Measurements from ENCODE around the gene KCTD6. TPM values are rescaled to one million over a fixed set of nuclear protein-coding genes. Genes with fewer than 3 reads are reported as not detected.

KCTD6 gene
- total RNA-seq, 1 donor from 2014 or later = 7.9 TPM

DNA sequence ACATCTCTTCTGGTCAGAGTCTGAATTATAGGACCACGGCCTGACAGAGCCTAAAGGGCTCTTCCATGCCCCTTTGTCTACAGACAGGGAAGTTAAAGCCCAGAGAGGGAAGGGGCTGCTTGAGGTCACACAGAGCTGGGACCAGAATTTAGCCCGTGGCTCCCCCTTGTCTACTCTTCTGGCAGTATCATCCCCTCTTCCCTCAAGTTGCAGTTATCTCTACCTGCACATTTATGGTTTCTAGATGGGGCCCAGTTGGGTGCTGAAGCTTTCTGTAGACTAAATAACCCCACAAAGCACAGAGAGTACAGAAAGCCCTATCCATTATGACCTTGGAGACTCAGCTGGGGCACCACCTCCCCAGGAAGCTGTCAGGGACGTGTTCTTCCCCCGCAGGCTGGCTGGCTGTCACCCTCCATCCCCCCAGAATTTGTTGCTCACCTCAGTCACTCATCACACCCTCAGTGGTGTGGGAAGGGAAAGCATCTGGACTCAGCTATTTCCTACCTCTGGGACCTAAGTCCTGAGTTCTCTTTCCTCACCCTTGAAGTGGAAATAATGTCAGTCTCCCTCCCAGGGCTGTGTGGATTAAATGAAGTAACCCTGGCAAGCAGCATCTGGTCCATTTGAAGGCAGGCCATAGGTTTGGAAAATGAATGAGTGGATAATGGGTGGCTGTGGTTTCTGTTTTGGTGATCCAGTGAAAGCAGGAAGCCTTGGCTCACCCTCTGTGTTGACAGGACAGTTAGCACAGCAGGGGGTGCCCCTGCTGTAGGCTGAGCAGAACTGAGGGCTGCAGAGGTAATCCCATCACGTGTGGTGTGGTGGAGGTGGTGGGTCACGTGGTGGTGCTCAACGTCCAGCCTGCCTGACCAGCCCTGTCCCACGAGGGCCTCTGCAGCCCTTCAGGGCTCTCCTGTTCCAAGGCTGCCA, 28.8 kb downstream of the KCTD6 start:
- Mint-ChIP-seq H3K27ac (ENCODE audit: unreplicated experiment) (no peak overlapping the region), H3K4me1 (ENCODE audit: low read depth, unreplicated experiment) (peaks cover 4% of the 10 kb centered on the region), H3K9me3 (ENCODE audit: unreplicated experiment) (no peaks in the 10 kb centered on the region), H3K4me3 (ENCODE audit: unreplicated experiment) (no peak overlapping the region), H3K36me3 (ENCODE audit: low read depth, unreplicated experiment) (no peaks in the 10 kb centered on the region), H3K27me3 (ENCODE audit: low read depth, unreplicated experiment) (no peaks in the 10 kb centered on the region)
- Histone ChIP-seq H3K27ac (ENCODE audit: low read depth, low read length) (no peak overlapping the region), H4K20me1 (ENCODE audit: insufficient read depth, low read length) (no peaks in the 10 kb centered on the region), H3K9me3 (ENCODE audit: insufficient read depth, low read depth, low read length) (no peaks in the 10 kb centered on the region), H3K4me1 (ENCODE audit: insufficient read depth, low read length) (no peaks in the 10 kb centered on the region), H3K9ac (ENCODE audit: low read length) (no peak overlapping the region), H3K36me3 (ENCODE audit: insufficient read depth, low read length) (no peaks in the 10 kb centered on the region), H3K79me2 (ENCODE audit: insufficient read depth, low read length) (no peaks in the 10 kb centered on the region), H3K4me2 (ENCODE audit: low read length) (no peak overlapping the region), H3K4me3 (ENCODE audit: insufficient read depth, low read depth, low read length) (no peak overlapping the region), H3K27me3 (ENCODE audit: insufficient read depth, low read length) (no peaks in the 10 kb centered on the region), H2AFZ (ENCODE audit: low read depth, low read length) (no peak overlapping the region)
- DNase-seq (ENCODE audit: low read depth) = no peak
- no peak for FAIRE-seq
- TF ChIP-seq, protein P1, sequence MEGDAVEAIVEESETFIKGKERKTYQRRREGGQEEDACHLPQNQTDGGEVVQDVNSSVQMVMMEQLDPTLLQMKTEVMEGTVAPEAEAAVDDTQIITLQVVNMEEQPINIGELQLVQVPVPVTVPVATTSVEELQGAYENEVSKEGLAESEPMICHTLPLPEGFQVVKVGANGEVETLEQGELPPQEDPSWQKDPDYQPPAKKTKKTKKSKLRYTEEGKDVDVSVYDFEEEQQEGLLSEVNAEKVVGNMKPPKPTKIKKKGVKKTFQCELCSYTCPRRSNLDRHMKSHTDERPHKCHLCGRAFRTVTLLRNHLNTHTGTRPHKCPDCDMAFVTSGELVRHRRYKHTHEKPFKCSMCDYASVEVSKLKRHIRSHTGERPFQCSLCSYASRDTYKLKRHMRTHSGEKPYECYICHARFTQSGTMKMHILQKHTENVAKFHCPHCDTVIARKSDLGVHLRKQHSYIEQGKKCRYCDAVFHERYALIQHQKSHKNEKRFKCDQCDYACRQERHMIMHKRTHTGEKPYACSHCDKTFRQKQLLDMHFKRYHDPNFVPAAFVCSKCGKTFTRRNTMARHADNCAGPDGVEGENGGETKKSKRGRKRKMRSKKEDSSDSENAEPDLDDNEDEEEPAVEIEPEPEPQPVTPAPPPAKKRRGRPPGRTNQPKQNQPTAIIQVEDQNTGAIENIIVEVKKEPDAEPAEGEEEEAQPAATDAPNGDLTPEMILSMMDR (IDR thresholded peaks at IDR 0.05; ENCODE audit: insufficient read depth, low read depth, low read length) = no peak
- no peak for TF ChIP-seq EZH2 (IDR thresholded peaks at IDR 0.05; ENCODE audit: insufficient read depth, low read length)

DNA sequence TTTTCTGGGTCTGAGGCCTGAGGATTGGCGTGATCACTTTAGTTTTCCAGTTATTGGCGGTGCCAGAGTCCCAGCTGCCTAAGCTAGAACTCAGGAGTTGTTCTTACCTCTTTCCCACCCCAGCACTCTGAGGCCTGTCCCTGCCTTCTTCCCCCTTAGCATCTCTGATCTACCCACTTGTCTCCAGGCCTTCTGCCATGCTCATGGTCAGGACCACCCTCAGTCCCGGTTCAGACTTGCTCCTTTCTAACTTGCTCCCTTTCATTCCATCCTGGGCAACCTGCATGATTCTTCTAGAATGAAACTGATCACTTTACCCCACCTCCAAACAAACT, 29.4 kb downstream of the KCTD6 start:
- H3K9me3 ChIP-seq (ENCODE audit: insufficient read depth, low read depth, low read length) = no peaks in the 10 kb centered on the region
- peaks cover 8% of the 10 kb centered on the region for H3K4me1 Mint-ChIP-seq (ENCODE audit: low read depth, unreplicated experiment)
- H3K27me3 ChIP-seq (ENCODE audit: insufficient read depth, low read length) = no peaks in the 10 kb centered on the region
- no peak overlapping the region for H3K27ac Mint-ChIP-seq (ENCODE audit: unreplicated experiment)
- no peak for FAIRE-seq
- H3K9ac ChIP-seq (ENCODE audit: low read length) = no peak overlapping the region
- TF ChIP-seq EZH2 (IDR thresholded peaks at IDR 0.05; ENCODE audit: insufficient read depth, low read length) = no peak
- TF ChIP-seq, protein P1 (IDR thresholded peaks at IDR 0.05; ENCODE audit: insufficient read depth, low read depth, low read length) = no peak
- no peaks in the 10 kb centered on the region for H3K27me3 Mint-ChIP-seq (ENCODE audit: low read depth, unreplicated experiment)
- no peaks in the 10 kb centered on the region for H3K79me2 ChIP-seq (ENCODE audit: insufficient read depth, low read length)
- no peaks in the 10 kb centered on the region for H3K36me3 Mint-ChIP-seq (ENCODE audit: low read depth, unreplicated experiment)
- no peak overlapping the region for H3K4me2 ChIP-seq (ENCODE audit: low read length)
- no peak overlapping the region for H2AFZ ChIP-seq (ENCODE audit: low read depth, low read length)
- no peaks in the 10 kb centered on the region for H4K20me1 ChIP-seq (ENCODE audit: insufficient read depth, low read length)
- H3K27ac ChIP-seq (ENCODE audit: low read depth, low read length) = no peak overlapping the region
- no peaks in the 10 kb centered on the region for H3K36me3 ChIP-seq (ENCODE audit: insufficient read depth, low read length)
- peaks cover 5% of the 10 kb centered on the region for H3K4me1 ChIP-seq (ENCODE audit: insufficient read depth, low read length)
- no peak overlapping the region for H3K4me3 ChIP-seq (ENCODE audit: insufficient read depth, low read depth, low read length)
- H3K4me3 Mint-ChIP-seq (ENCODE audit: unreplicated experiment) = no peak overlapping the region
- no peak for DNase-seq (ENCODE audit: low read depth)
- no peaks in the 10 kb centered on the region for H3K9me3 Mint-ChIP-seq (ENCODE audit: unreplicated experiment)

All from astrocyte (in vitro differentiated cells and primary cell).